Common myeloid progenitor, CD34-positive (primary cell): ENCODE data around the gene TNFRSF18.

Source experiments
- CTCF ChIA-PET: fragments of 350-600 bp; sonication (Branson Sonifier 250); formaldehyde crosslinking; loops from one replicate; lab custom pipeline; 2021; ENCODE audit warnings: antibody characterized with exemption; lab: Charles Lee
- POLR2A ChIA-PET: fragments of 350-600 bp; sonication (Branson Sonifier 250); formaldehyde crosslinking; loops from one replicate; lab custom pipeline; 2021; ENCODE audit warnings: antibody characterized with exemption; lab: Charles Lee
- DNase-seq, 3 donors: peaks; one replicate each; pipeline versions ENCODE4 v3.0.0 to v3.0.0-alpha.2; 2013
- H3K27ac ChIP-seq, 2 experiments: 1 replicate in 1 of 2; 2 replicates in 1 of 2; pipeline ENCODE4 v1.7.0; 2013; ENCODE audit warnings: inconsistent platforms in 2 of 2, low read length in 2 of 2, mild to moderate bottlenecking in 2 of 2, low read depth in 1 of 2, moderate library complexity in 1 of 2; ENCODE audit not compliant: severe bottlenecking in 2 of 2, insufficient read depth in 1 of 2, poor library complexity in 1 of 2
- H3K27me3 ChIP-seq, 5 experiments: replicated peaks in 2 of 5; 1 replicate in 3 of 5; 2 replicates in 2 of 5; pipeline versions ENCODE4 v1.6.1 to v1.7.0; 2013; ENCODE audit warnings: low read length in 4 of 5, mild to moderate bottlenecking in 2 of 5, moderate library complexity in 2 of 5, inconsistent platforms in 1 of 5; ENCODE audit not compliant: insufficient read depth in 5 of 5, control insufficient read depth in 4 of 5
- H3K36me3 ChIP-seq, 4 experiments: 1 replicate in 2 of 4; 2 replicates in 2 of 4; pipeline versions ENCODE4 v1.6.1 to v1.7.0; 2013; ENCODE audit warnings: low read length in 3 of 4, control low read depth in 1 of 4, mild to moderate bottlenecking in 1 of 4; ENCODE audit not compliant: control insufficient read depth in 4 of 4, insufficient read depth in 4 of 4
- H3K4me1 ChIP-seq, 4 experiments: 1 replicate in 3 of 4; 2 replicates in 1 of 4; pipeline versions ENCODE4 v1.6.1 to v1.7.1; 2013; ENCODE audit warnings: low read length in 3 of 4, mild to moderate bottlenecking in 3 of 4, control low read depth in 1 of 4, inconsistent platforms in 1 of 4, moderate library complexity in 1 of 4; ENCODE audit not compliant: control insufficient read depth in 4 of 4, insufficient read depth in 4 of 4; ENCODE audit errors: control extremely low read depth in 1 of 4
- H3K4me3 ChIP-seq, 7 experiments: 1 replicate in 4 of 7; 2 replicates in 3 of 7; pipeline versions ENCODE4 v1.5.1 to v1.7.0; 2013; ENCODE audit warnings: mild to moderate bottlenecking in 7 of 7, low read length in 6 of 7, moderate library complexity in 6 of 7, inconsistent platforms in 2 of 7, low read depth in 2 of 7, control low read depth in 1 of 7; ENCODE audit not compliant: insufficient read depth in 4 of 7, control insufficient read depth in 1 of 7; ENCODE audit errors: extremely low read depth in 1 of 7
- H3K9me3 ChIP-seq, 5 experiments: 1 replicate in 4 of 5; 2 replicates in 1 of 5; pipeline versions ENCODE4 v1.6.1 to v1.7.1; 2013; ENCODE audit warnings: low read length in 4 of 5, mild to moderate bottlenecking in 2 of 5, inconsistent platforms in 1 of 5, low read depth in 1 of 5, moderate library complexity in 1 of 5; ENCODE audit not compliant: control insufficient read depth in 4 of 5, insufficient read depth in 2 of 5; ENCODE audit errors: control extremely low read depth in 1 of 5
- WGBS: methylation state at CpG from one replicate; pipeline ENCODE4 v1.1.5; 2013; ENCODE audit not compliant: insufficient coverage; 5-methylcytosine and 5-hydroxymethylcytosine counted together

The TNFRSF18 gene

DNA sequence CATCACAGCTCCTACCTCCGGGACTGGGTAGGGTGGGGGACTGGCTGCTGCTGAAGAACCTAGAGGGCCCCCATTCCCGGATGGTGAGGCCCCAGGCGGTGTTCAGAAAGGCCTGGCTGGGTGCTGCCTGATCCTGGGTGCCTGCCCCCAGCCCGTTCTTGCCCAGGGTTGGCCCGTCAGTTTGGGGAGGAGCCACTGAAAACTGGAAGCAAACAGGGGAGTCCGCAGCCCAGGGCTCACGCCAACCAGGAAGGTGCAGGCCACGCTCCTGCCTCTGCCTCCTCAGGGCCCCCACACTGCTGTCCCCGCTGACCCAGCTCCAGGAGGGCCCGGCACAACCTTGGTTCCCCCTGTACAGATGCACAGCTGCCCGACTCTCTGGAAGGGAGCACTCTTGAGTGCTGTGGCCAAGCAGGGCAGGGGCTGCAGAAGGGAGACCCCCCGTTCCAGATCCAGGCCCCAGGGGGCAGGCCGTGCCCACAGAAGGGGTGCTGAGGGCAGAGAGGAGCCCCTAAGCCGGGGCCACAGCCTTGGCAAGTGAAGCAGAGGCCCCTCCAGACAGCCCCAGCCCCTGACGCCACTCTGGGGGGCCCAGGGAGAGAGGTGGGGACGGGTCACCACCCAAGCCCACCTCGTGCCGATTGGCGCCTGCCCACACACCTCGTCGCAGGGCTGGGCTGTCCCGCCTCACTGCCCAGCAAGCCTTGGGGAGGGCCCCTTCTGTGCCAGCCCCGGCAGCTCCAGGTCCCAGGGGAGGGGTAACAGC lies 34.6 kb upstream of the TNFRSF18 start:
- Histone ChIP-seq H3K36me3 (no peaks in the 10 kb centered on the region), H3K27me3 (peaks cover 0 to 43% (median 0%) of the 10 kb centered on the region in 5 experiments), H3K9me3 (no peaks in the 10 kb centered on the region), H3K4me3 (no peak overlapping the region), H3K27ac (no peak overlapping the region), H3K4me1 (no peaks in the 10 kb centered on the region)
- ChIA-PET POLR2A (no interaction called here), CTCF (interaction anchor here (1.7 kb wide), 1 partner anchor 54 kb away, joined by 4 read pairs; no protein-coding TSS in a partner anchor)
- DNase-seq: no peak
- 80% methylated on average over 23 of the region's 23 CpGs for WGBS

DNA sequence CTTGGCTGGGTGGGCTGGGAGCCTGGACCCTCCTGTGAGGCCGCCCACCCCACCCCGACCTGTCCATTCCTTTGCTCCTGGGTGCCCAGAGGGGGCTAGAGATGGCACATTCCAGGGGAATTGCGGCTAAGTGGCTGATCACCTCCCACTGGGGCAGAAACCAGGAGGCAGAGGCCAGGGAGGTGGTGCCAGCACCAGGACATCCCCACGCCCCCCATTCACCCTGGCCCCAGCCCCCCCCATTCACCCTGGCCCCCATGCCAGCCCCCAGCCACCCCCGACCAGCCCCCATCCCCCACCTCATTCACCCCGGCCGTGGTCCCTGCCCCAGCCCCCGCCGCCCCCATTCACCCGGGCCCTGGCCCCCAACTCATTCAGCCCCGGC lies 33.9 kb upstream of the TNFRSF18 start:
- CTCF ChIA-PET: interaction anchor here (1.7 kb wide), 1 partner anchor 55 kb away, joined by 4 read pairs; no protein-coding TSS in a partner anchor

DNA sequence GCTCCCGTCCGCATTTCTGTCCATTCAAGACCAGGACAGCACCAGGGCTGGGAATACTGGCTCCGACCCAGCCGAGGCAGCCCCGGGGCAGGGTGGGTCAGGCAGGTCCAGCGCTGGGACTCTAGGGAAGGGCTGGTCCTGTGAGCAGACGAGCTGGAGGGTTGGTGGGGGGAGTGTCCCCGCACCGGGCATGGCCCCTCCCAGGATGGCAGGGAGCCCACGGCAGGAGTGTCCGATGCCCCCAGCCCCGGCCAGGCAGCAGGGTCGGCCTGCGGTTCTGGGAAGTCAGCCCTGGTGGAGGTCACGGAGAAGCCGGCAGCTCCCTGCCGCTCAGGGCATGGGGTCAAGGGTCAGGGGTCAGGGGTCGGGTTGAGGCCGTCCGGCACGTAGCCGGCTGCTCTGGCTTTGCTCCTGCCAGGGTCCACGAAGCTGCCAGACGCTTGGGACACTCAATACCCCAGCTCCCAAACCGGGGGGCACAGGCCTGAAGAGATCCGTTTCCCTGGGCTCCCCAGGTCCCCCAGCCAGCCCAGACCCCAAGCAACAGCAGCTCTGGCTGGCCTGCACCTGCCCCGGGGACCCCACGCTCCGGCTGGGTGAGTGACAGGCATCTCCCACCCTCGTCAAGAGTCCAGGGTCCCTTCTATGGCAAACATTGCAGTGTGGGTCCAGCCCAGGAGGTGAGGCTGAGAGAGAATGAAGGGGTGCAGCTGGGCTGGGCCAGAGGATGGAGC lies 33.4 kb upstream of the TNFRSF18 start:
- DNase-seq: no peak
- no peak overlapping the region for H3K27ac ChIP-seq
- H3K4me3 ChIP-seq: no peak overlapping the region
- H3K27me3 ChIP-seq: peaks cover 0 to 34% (median 0%) of the 10 kb centered on the region in 5 experiments
- ChIA-PET POLR2A (interaction anchor here (1.1 kb wide), 1 partner anchor 39 kb away, joined by 3 read pairs; no protein-coding TSS in a partner anchor), CTCF (interaction anchor here (1.0 to 1.7 kb wide), 2 partner anchors 55 to 118 kb away, joined by 3 to 4 read pairs; no protein-coding TSS in a partner anchor)
- H3K36me3 ChIP-seq: peaks cover 0 to 8% (median 6%) of the 10 kb centered on the region in 4 experiments
- no peaks in the 10 kb centered on the region for H3K9me3 ChIP-seq
- 80% methylated on average over 29 of the region's 30 CpGs for WGBS
- H3K4me1 ChIP-seq: no peaks in the 10 kb centered on the region

More for the DNA sequence above, 33.9 kb upstream of the TNFRSF18 start:
- DNase-seq: no peak
- Histone ChIP-seq H3K36me3 (peaks cover 0 to 3% (median 1%) of the 10 kb centered on the region in 4 experiments), H3K9me3 (no peaks in the 10 kb centered on the region), H3K27ac (no peak overlapping the region), H3K27me3 (peaks cover 0 to 37% (median 0%) of the 10 kb centered on the region in 5 experiments), H3K4me3 (no peak overlapping the region), H3K4me1 (no peaks in the 10 kb centered on the region)
- WGBS: 100% methylated on average over 1 of the region's 11 CpGs
- POLR2A ChIA-PET: interaction anchor here (1.1 kb wide), 1 partner anchor 40 kb away, joined by 3 read pairs; no protein-coding TSS in a partner anchor

DNA sequence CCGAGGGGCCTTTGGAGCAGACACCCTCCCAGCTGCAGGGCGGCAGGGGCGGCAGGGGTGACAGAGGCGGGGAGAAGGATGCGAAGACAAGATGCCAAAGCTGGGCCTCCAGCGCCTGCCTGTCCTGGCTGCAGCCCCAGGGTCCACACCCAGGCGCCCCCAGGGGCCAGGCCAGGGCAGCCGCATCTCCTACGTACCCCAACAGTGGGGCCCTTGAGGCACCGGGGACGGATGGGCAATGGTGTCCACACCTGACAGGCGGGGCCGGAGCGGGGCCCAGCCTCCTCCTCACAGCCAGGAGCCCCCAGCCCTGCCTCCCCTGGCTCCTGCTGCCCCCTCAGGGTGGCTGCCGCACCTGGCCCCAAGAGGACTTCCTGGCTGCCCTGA lies 32.8 kb upstream of the TNFRSF18 start:
- Histone ChIP-seq H3K4me1 (no peaks in the 10 kb centered on the region), H3K4me3 (no peak overlapping the region), H3K27ac (no peak overlapping the region), H3K36me3 (peaks cover 0 to 13% (median 10%) of the 10 kb centered on the region in 4 experiments), H3K27me3 (peaks cover 0 to 34% (median 0%) of the 10 kb centered on the region in 5 experiments), H3K9me3 (no peaks in the 10 kb centered on the region)
- 91% methylated on average over 14 of the region's 15 CpGs for WGBS
- POLR2A ChIA-PET: interaction anchor here (1.1 kb wide), 1 partner anchor 38 kb away, joined by 3 read pairs; no protein-coding TSS in a partner anchor
- CTCF ChIA-PET: interaction anchor here (1.0 to 1.3 kb wide), 2 partner anchors 53 to 118 kb away, joined by 3 read pairs; no protein-coding TSS in a partner anchor
- DNase-seq: no peak

DNA sequence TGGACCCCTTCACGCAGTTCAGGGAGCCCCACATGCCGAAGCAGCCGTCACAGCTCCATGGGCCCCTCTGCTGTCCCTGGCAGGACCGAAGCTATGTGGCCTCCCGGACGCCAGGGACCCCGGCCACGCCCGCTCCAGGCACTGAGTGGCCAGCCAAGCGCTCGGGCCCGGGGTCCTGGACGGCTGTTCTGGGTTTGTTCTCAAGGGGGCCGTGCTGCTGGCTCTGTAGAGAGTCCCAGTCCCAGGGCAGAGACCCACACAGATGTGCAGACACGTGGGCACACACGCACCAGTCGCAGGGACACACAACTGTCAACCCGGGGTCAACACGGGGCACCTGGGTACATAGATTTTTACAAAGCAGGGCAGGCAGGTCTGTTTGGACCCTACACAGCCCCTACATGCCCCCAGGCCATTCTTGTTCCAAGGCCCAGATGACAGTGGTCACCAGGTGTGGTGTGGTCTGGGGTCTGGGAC lies 32.3 kb upstream of the TNFRSF18 start:
- POLR2A ChIA-PET: no interaction called here
- no peaks in the 10 kb centered on the region for H3K9me3 ChIP-seq
- no peak overlapping the region for H3K27ac ChIP-seq
- peaks cover 0 to 34% (median 0%) of the 10 kb centered on the region in 5 experiments for H3K27me3 ChIP-seq
- CTCF ChIA-PET: interaction anchor here (1.0 to 2.7 kb wide), 4 partner anchors 13 to 117 kb away, joined by 3 to 11 read pairs (median 3); no protein-coding TSS in a partner anchor
- H3K4me1 ChIP-seq: peaks cover 0 to 5% (median 1%) of the 10 kb centered on the region in 4 experiments
- no peak for DNase-seq
- H3K4me3 ChIP-seq: no peak overlapping the region
- WGBS: 89% methylated on average over 14 of the region's 19 CpGs
- peaks cover 0 to 15% (median 15%) of the 10 kb centered on the region in 4 experiments for H3K36me3 ChIP-seq

DNA sequence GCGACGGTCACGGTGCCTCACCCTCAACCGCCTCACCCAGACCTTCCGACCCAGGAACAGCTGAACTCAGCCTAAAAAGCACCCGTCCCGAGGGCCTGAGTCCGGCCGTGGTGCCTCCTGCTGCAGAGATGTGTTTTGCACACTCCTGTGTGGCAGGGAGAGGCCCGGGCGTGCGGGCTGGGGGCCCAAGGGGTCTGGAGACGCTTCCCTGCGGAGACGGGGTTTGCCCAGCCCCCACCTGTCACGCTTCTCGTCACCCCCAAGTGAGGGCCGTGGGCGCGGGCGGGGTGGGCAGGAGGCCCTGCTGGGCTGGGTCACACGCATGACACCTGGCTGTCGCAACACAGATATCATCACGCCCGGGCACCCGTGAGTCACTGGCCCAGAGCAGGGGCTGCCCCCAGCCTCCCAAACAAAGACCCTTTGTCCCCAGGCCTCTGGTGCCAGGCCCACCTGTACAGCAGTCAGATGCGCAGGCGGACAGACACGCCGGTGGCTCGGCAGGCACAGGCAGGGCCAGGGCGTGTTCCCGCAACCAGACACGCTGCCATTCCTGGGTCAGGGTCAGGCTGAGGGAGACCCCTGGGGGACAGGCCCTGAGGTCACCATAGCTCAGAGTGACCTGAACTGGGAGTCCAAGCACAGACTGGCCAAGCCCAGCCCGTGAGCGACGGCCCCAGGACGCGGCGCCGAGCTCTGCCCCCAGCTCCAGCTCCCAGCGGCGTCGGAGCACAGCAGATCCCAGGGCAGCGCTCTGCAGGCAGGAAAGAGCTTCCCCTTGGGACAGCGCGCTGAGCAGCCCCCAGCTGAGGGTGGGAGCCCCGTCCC lies 31.7 kb upstream of the TNFRSF18 start:
- DNase-seq: no peak
- CTCF ChIA-PET: interaction anchor here (1.1 to 2.7 kb wide), 3 partner anchors 13 to 115 kb away, joined by 3 to 11 read pairs (median 3); no protein-coding TSS in a partner anchor

More for the DNA sequence above, 31.7 kb upstream of the TNFRSF18 start:
- H3K27ac ChIP-seq: no peak overlapping the region
- H3K27me3 ChIP-seq: peaks cover 0 to 34% (median 0%) of the 10 kb centered on the region in 5 experiments
- 74% methylated on average over 40 of the region's 48 CpGs for WGBS
- POLR2A ChIA-PET: no interaction called here
- H3K4me1 ChIP-seq: peaks cover 0 to 11% (median 6%) of the 10 kb centered on the region in 4 experiments
- H3K36me3 ChIP-seq: peaks cover 0 to 18% (median 16%) of the 10 kb centered on the region in 4 experiments
- no peak overlapping the region for H3K4me3 ChIP-seq
- no peaks in the 10 kb centered on the region for H3K9me3 ChIP-seq
